ENCODE results near the gene SORCS2. TPM values are rescaled to one million over a fixed set of nuclear protein-coding genes. Genes with fewer than 3 reads are reported as not detected.

SORCS2 gene
- polyA plus RNA-seq, 1 of the 3 experiments (the other 2 are of a cell fraction): 1.6 TPM

GRCh38 chr4:7771541-7772507 is 579.5 kb downstream of the SORCS2 start:
- no peak overlapping the region for H3K9ac ChIP-seq
- peaks cover 89 to 94% of the 10 kb centered on the region in 2 experiments for H3K36me3 ChIP-seq (replicated peaks in 1 of 2; ENCODE audit: control insufficient read depth in 1 of 2, insufficient read depth in 2 of 2, low read length in 1 of 2)
- H4K20me1 ChIP-seq (ENCODE audit: insufficient read depth): peaks cover 75% of the 10 kb centered on the region
- peak; percentile 62 for DNase-seq
- no peak overlapping the region for H3K4me2 ChIP-seq
- H3K9me2 ChIP-seq: no peaks in the 10 kb centered on the region
- peak overlapping the region in 1 of 2 experiments; percentile 34; a peak in 1 of 4 replicates for H3K27ac ChIP-seq (ENCODE audit: low read depth in 2 of 2, low read length in 1 of 2)
- 79% methylated on average over 26 of the region's 26 CpGs for WGBS (ENCODE audit: low lambda C conversion rate)
- H3F3A ChIP-seq (replicated peaks; ENCODE audit: insufficient read depth): peaks cover 38% of the 10 kb centered on the region
- H3K79me2 ChIP-seq (ENCODE audit: insufficient read depth): peaks cover 97% of the 10 kb centered on the region
- TF ChIP-seq FOXM1 (IDR thresholded peaks at IDR 0.05; ENCODE audit: low read depth): no peak
- no peak for TF ChIP-seq EZH2phosphoT487 (IDR thresholded peaks at IDR 0.05; ENCODE audit: borderline replicate concordance, low read depth)
- no peak for TF ChIP-seq PBX3 (IDR thresholded peaks at IDR 0.05)
- TF ChIP-seq NFIC (IDR thresholded peaks at IDR 0.05; ENCODE audit: borderline replicate concordance): no peak
- TF ChIP-seq RFX5 (IDR thresholded peaks at IDR 0.05; ENCODE audit: low read length): no peak
- no peak for TF ChIP-seq FOXJ3 (CRISPR knock-in tag; IDR thresholded peaks at IDR 0.05)
- no peak for TF ChIP-seq POLR2AphosphoS5 (IDR thresholded peaks at IDR 0.05; ENCODE audit: low read depth, low read length)
- no peak for TF ChIP-seq USF2 (IDR thresholded peaks at IDR 0.05; ENCODE audit: borderline replicate concordance, low read depth, low read length)
- no peak for TF ChIP-seq JUND (IDR thresholded peaks at IDR 0.05)
- no peak for TF ChIP-seq CHD2 (IDR thresholded peaks at IDR 0.05; ENCODE audit: low read length, partially characterized antibody)
- no peak for TF ChIP-seq MEF2A (IDR thresholded peaks at IDR 0.05; ENCODE audit: borderline replicate concordance, low read depth)
- TF ChIP-seq TAF1 (IDR thresholded peaks at IDR 0.05; ENCODE audit: borderline replicate concordance, low read depth, low read length): no peak
- TF ChIP-seq REST (IDR thresholded peaks at IDR 0.05; ENCODE audit: low read depth, low read length): no peak
- no peak for TF ChIP-seq IRF3 (IDR thresholded peaks at IDR 0.05; ENCODE audit: low read depth, low read length)
- TF ChIP-seq RCOR1 (IDR thresholded peaks at IDR 0.05; ENCODE audit: low read length): no peak
- no peak for TF ChIP-seq FOSL2 (IDR thresholded peaks at IDR 0.05; ENCODE audit: borderline replicate concordance, low read depth)
- TF ChIP-seq ELF1 (IDR thresholded peaks at IDR 0.05): no peak
- TF ChIP-seq GABPA (IDR thresholded peaks at IDR 0.05; ENCODE audit: low read depth): no peak
- TF ChIP-seq MAX (IDR thresholded peaks at IDR 0.05; ENCODE audit: low read depth): no peak
- TF ChIP-seq MXI1 (IDR thresholded peaks at IDR 0.05; ENCODE audit: low read depth, low read length): no peak
- peaks cover 0 to 22% of the 10 kb centered on the region in 2 experiments; a peak in 1 of 4 replicates for H3K4me1 ChIP-seq (ENCODE audit: control insufficient read depth in 1 of 2, insufficient read depth in 2 of 2, low read depth in 1 of 2, low read length in 1 of 2)
- H3K9me3 ChIP-seq: no peaks in the 10 kb centered on the region
- no peaks in the 10 kb centered on the region for H3K27me3 ChIP-seq (ENCODE audit: insufficient read depth)
- H2AFZ ChIP-seq (ENCODE audit: low read depth): no peak overlapping the region
- ChIA-PET CTCF (interaction anchor here (1.0 to 7.2 kb wide), 17 partner anchors 7 to 215 kb away, joined by 3 to 137 read pairs (median 8); no protein-coding TSS in a partner anchor), POLR2A (no interaction called here)
- no peak overlapping the region for H3K4me3 ChIP-seq (ENCODE audit: low read depth in 2 of 2, low read length in 1 of 2)

All from SK-N-SH (cell line).